B cell (primary cell): ENCODE data around the gene ZNF428.

Experiments
- CTCF ChIP-seq: fragments of 200-600 bp; IDR thresholded peaks from one replicate; pipeline ENCODE4 v1.8.0; 2022; ENCODE audit warnings: antibody characterized with exemption, mild to moderate bottlenecking
- EZH2 ChIP-seq: IDR thresholded peaks from 2 replicates; pipeline ENCODE4 v1.6.1; 2012; ENCODE audit warnings: borderline replicate concordance, low read depth, mild to moderate bottlenecking, moderate library complexity, low read length; ENCODE audit not compliant: insufficient read depth, poor library complexity, severe bottlenecking

DNA sequence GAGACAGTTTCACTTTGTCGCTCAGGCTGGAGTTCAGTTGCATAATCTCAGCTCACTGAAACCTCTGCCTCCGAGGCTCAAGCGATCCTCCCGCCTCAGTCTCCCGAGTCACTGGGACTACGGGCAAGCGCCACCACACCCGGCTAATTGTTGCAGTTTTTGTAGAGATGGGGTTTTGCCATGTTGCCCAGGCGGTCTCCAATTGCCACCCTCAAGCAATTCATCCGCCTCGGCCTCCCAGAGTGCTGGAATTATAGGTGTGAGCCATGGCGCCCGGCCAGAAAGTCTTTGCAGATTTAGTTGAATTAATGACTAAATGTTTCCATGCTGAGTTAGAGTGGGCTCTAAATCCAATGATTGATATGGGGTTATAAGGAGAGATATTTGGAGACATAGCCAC lies 24.8 kb upstream of the ZNF428 start:
- no peak for TF ChIP-seq CTCF
- no peak for TF ChIP-seq EZH2
